ENCODE data around the gene DSC2. TPM values are rescaled to one million over a fixed set of nuclear protein-coding genes. Genes with fewer than 3 reads are reported as not detected.
"Not testable (repeated sequence)": the region's sequence is repeated elsewhere in the genome, so short reads cannot be mapped to it uniquely, and the experiment has no call there.

The DSC2 gene
- not detected in 2 replicates for total RNA-seq

GRCh38 chr18:31102025-31102684, at the start of gene DSC2:
Gene DSC2, minus strand, starts transcription at chr18:31102421. Its CDS starts 450 bp downstream, at chr18:31101971.
- intact Hi-C loops (cut with micrococcal nuclease), result no loop called here

- intact Hi-C loops (cut with micrococcal nuclease), result no loop called here
Measured at GRCh38 chr18:31149351-31149750, 47.1 kb upstream of the DSC2 start.

GRCh38 chr18:31148600-31148999, 46.4 kb upstream of the DSC2 start:
- intact Hi-C loops (cut with micrococcal nuclease), result no loop called here

GRCh38 chr18:31146809-31147208, 44.6 kb upstream of the DSC2 start:
- intact Hi-C loops (cut with micrococcal nuclease), result no loop called here

- intact Hi-C loops (cut with micrococcal nuclease), result no loop called here
Measured at GRCh38 chr18:31143025-31143424, 40.8 kb upstream of the DSC2 start.

GRCh38 chr18:31138709-31139108, 36.5 kb upstream of the DSC2 start:
- intact Hi-C loops (cut with micrococcal nuclease), result no loop called here

GRCh38 chr18:31134988-31135529, 32.8 kb upstream of the DSC2 start:
- intact Hi-C loops (cut with micrococcal nuclease), result no loop called here

- intact Hi-C loops (cut with micrococcal nuclease), result no loop called here
Measured at GRCh38 chr18:31129398-31130115, 27.3 kb upstream of the DSC2 start.

- intact Hi-C loops (cut with micrococcal nuclease), result no loop called here
Measured at GRCh38 chr18:31125878-31126277, 23.7 kb upstream of the DSC2 start.

- intact Hi-C loops (cut with micrococcal nuclease), result not testable (repeated sequence)
Measured at GRCh38 chr18:31123125-31123524, 20.9 kb upstream of the DSC2 start.

- intact Hi-C loops (cut with micrococcal nuclease), result no loop called here
Measured at GRCh38 chr18:31120594-31120993, 18.4 kb upstream of the DSC2 start.

GRCh38 chr18:31116853-31117595, 14.8 kb upstream of the DSC2 start:
- intact Hi-C loops (cut with micrococcal nuclease), result no loop called here

GRCh38 chr18:31112804-31113203, 10.6 kb upstream of the DSC2 start:
- intact Hi-C loops (cut with micrococcal nuclease), result no loop called here

- intact Hi-C loops (cut with micrococcal nuclease), result no loop called here
Measured at GRCh38 chr18:31105733-31106132, 3.5 kb upstream of the DSC2 start.

- intact Hi-C loops (cut with micrococcal nuclease), result no loop called here
Measured at GRCh38 chr18:31104444-31104843, 2.2 kb upstream of the DSC2 start.

GRCh38 chr18:31103423-31103822, 1.2 kb upstream of the DSC2 start:
- intact Hi-C loops (cut with micrococcal nuclease), result no loop called here

- intact Hi-C loops (cut with micrococcal nuclease), result no loop called here
Measured at GRCh38 chr18:31102941-31103340, 720 bp upstream of the DSC2 start.

- intact Hi-C loops (cut with micrococcal nuclease), result no loop called here
Measured at GRCh38 chr18:31101183-31102024, 817 bp downstream of the DSC2 start.

GRCh38 chr18:31100436-31101182, 1.6 kb downstream of the DSC2 start:
- intact Hi-C loops (cut with micrococcal nuclease), result no loop called here

- intact Hi-C loops (cut with micrococcal nuclease), result no loop called here
Measured at GRCh38 chr18:31099450-31100230, 2.6 kb downstream of the DSC2 start.
